HG02678 (cell line): ENCODE measurements around the gene GLCCI1.

ENCODE experiments used
- ATAC-seq: cut with Tn5 transposase; IDR thresholded peaks from one replicate; pipeline ENCODE4 v1.9.1; 2021; ENCODE audit warnings: mild to moderate bottlenecking, moderate library complexity; ENCODE audit not compliant: unreplicated experiment

The GLCCI1 gene

DNA sequence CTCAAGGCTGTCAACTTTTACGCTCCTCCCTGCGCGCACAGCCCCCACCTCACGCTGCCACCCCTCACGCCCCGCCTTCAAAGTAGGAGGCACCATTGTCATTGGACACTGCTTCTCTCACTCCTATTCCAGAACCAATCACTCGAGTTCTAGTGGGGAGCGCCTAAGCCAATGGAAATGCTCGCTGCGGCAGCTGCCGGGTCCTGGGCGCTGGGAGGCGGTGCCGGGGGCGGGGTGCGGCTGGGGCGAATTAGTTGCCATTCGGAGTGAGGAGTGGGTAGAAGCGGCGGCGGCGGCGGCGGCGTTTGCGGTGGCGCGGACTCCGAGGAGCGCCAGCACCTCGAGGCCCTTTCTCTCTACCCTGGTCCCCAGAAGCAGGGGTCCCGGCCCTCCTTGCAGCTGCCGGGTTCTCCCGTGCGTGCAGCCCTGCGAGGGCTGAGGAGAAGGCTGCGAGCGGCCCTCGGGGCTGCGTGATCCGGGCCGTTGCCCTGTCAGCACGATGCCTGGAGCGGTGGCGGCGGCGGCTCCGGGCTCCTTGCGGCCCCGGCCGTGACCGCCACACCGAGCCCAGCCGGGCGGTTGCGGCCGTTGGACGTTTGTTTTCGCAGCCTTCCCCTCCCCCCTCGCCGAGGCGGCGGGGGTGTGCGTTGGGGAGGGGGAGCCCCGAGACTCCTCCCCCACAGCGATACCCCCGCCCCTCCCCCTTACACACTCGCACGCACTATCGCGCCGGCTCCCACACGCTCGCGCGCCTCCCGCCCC, at the start of gene GLCCI1:
Gene GLCCI1 (plus strand): TSS at position 253 of the 762 bp plus-strand sequence. CDS start 555 bp downstream, outside the sequence.
- ATAC-seq = peak; percentile 82

DNA sequence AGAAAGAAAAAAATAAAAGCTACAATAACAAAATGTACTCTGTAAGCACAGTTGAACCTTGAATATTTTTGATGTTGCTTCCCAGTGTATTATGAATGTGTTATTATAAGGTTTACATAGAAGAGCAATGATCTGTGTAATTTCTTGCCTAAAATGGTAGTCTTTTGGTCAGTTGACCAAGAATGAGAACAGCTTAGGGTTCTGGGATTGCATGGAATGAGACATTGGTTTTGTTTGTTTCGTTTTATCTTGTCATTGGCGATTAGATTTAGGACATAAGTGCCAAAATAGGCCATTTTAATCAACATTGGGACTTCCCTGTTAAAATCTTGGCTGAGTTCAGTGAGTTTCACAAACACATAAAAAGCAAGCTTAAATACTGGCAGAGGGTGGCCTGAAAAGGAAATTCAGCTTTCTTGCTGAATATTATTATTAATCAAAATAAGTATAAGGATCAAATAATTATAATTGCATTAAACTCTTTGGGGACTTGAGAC, 49.1 kb upstream of the GLCCI1 start:
- no peak for ATAC-seq

DNA sequence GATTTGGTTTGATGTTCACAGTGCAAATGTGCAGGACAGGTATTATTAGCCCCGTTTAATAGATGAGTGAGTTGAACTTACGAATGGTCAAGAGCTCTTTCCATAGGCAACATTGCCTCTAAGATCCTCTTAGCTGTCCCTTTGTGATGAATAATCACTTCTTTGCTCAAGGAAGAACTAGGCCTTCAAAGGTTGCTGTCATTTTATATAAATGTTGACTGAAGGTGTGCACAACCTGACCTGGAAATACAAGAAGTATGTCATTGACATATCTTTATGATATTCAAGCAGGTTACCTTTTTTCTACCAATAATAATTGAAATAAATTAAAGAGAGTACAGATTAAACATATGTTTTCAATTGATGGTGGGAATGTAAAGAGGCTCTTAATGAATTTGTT, 48.5 kb upstream of the GLCCI1 start:
- no peak for ATAC-seq

DNA sequence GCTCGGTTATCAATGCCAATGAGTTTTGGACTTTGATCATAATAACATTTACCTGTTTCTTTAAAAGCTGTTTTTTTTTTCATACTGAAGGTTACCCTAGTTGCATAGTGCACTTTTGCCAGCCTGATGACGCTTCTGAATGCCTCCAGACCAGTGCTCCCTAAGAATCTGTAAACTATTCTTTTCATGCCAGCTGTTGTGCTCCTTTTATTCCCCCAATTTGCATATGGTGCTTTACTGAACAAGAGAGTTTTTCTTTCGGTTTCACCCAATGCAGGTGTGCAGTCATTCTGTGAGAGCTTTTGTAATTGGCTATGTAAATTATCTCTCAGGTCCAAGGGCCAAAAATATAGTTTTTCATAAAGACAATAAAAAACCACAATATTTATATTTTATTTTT, 48.1 kb upstream of the GLCCI1 start:
- ATAC-seq = peak; percentile 91

DNA sequence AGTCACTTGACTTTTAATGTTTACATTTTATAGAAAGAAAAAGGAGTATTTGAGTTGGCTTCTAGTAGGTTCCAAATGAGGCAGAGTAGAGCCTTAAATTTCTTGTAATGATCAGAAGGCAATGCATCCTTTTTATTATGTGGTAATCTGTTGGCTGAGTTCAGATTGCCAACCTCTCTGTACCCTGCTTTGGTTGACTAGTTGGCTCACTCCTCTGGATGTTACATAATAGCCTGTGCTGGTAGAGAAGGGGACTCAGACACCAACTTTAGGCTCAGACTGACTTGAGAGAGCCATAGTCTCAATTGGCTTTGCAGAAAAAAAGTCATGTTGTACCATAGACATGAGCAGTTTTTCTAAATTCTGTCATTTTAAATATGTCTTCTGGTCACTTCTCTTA, 46.8 kb upstream of the GLCCI1 start:
- no peak for ATAC-seq

DNA sequence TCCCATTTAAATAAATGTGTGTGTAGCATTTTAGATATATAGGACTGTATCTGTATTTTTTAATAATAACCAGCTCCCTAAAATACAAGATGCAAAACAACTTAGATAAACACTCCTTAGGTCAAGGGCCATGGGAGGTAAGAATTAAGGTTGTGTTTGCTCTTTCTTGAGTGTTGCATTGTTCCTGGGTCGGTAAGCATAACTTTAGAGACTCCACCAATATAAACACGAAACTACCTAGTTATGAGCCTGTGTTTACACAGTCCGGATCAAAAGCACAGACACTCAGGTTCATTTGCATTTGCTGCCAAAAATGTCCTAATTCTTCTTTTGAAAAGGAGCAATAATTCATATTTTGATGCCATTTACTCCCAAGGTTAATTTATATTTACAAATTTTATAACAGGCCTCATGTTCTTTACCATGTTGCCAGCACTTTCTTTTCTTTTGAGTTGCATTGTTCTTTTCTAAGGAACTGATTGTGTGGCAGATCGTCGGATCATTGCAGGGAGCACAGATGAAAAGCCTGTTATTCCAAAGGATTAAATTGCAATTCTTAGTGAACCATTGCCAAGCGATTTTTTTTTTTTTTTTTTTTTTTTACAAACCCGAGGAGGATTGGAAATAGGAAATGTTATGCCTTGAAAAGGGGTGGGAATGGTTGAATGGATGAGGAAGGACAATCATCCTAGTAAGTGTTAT, 45.8 kb upstream of the GLCCI1 start:
- ATAC-seq = no peak

DNA sequence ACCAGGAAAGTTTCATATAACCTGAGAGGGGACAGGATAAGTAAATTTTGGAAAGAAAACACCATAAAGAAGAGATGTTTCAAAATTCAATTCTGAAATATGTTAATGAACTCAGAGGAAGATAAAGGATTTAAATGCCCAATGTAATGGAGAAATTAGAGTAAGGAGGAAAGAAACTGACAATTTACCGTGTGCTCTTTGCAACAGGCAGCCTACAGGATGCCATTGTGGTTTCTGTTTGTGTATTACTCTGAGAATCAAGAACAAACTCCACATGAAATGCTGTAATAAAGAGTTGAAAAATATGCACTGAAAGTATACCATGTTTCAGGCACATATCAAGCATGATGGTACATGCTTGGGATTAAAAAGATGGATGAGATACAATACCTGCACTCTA, 44.8 kb upstream of the GLCCI1 start:
- no peak for ATAC-seq

DNA sequence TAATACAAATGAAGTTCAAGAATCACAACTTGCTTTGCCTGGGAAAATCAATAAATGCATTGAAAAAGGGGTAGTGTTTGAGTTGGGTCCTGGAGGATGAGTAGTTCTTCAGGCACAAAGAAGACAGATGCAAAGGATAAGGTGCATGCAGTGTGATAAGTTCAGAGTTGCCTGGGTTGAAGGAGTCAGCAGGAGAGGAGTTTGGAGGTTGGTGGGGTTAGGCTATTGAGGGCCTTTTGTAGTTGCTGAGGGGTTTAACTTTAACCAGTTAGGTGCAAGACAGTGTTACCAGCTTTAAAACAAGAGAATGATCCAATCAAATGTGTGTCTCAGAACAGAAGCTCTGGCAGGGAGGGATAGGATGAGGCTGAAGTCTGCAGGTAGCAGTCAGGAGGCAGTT, 44.3 kb upstream of the GLCCI1 start:
- ATAC-seq = no peak

DNA sequence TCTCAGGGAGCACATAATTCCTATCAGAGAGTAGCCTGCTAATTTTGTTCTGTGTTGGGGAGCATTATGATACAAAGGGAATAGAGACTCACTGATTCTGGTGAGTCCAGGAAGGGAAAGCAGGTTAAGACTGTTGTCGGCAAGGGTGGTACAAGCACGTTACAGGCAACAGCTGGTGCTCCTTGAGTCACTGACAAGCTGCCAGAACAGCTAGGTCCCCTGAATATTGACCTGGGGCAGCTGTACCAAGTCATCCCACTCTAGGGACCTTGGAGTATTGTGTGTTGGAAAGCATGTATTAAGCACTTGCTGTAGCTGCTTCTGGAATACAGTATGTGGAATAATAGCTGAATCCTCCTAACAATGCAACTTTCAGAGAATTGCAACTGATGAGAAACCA, 37.0 kb upstream of the GLCCI1 start:
- ATAC-seq = no peak

DNA sequence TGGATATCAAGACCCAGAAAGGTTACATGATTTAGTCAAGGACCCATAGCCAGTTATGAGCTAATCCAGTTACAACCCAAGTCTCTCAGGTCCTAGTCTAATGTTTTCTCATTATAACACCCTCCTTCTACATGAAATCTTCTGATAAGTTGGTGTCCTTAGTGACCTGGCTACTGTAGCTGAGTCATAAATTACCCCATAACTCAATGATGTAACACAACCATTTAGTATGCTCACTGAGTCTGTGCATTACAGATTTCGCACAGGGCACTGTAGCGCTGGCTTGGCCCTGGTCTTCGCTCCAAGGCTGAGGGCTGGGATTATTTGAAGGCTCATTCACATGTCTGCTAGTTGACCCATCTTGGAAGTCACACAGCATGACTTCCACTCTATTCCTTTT, 36.0 kb upstream of the GLCCI1 start:
- no peak for ATAC-seq

DNA sequence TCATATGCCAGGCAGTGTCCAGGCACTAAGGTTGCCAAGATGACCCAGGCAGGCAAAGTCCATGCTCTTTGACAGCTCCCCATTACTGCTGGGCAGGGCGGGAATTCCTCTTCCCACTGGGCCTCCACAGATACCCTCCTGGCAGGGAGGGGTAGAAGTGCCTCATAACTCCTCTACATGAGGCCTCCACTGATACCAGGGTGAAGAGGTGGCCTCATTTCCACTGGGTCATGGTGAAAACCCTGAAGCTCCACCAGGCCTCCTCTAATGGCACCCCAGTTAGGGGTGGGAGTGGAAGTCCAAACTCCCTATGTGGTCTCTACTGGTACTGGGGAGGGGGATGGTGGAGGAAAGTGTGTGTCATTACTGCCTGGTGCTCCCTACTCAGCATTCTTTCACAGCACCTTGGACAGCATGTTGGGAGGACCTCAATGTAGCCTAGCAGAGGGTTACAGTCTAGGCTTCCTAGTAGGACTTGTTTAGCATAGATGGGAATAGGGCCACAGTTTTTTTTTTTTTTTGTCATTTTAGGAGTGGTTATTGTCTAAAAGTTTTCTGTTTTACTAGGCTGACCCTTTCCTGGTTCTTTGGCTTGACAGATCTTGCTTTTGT, 34.6 kb upstream of the GLCCI1 start:
- no peak for ATAC-seq

DNA sequence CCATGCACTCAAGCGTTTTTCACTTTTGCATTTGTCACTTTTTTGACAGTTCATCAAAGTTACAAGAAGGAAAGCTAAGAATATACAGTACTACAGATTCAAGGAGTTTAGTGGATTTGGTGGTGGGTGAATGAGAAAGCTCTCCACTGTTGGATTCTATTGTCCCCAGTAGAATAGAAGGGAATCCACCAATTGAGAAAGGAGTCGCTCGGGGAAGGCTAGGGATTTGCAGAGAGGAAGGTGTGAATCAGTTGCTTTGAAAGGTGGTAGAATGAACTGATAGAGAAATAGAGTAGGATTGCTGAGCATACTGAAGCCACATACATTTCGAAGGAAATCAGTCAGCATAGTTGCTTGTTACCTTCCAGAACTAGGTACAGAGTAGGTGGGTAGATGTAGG, 33.7 kb upstream of the GLCCI1 start:
- ATAC-seq = no peak

DNA sequence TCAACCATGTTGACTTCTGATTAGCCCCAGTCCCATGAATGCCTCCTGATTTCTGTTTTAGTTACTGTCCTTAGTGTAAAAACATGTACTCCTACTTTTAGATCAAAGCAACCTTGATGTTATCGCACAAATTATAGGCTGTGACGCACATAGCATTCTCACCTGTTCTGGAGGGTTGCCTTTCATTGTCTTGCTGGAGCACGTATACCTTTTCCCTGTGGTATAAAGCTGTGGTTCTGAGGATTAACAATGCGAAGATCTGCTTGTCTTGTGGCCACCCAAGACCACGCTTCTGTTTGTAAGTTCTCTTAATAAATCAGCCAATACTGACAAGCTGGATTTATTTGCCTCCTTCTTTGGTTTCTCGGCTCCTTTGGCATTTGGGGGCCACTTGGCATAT, 30.1 kb upstream of the GLCCI1 start:
- ATAC-seq = no peak

DNA sequence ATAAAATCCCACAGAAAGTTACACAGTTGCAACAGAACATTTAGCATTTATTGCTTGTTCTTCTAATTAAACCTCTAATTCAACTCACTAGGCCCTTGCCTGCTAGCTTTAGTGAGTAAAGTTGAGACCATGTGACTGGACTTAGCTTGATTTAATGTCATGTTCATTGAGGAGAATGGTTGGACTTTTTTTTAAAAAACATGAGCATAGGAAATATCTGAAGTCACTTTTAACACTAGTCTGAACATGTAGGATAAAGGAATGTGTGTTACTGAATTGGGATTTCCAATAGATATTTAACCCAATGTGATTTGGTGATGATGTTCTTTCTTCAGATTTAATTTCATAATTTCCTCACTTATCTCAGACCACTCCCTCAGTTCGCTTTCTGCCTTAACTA, 24.6 kb upstream of the GLCCI1 start:
- no peak for ATAC-seq

DNA sequence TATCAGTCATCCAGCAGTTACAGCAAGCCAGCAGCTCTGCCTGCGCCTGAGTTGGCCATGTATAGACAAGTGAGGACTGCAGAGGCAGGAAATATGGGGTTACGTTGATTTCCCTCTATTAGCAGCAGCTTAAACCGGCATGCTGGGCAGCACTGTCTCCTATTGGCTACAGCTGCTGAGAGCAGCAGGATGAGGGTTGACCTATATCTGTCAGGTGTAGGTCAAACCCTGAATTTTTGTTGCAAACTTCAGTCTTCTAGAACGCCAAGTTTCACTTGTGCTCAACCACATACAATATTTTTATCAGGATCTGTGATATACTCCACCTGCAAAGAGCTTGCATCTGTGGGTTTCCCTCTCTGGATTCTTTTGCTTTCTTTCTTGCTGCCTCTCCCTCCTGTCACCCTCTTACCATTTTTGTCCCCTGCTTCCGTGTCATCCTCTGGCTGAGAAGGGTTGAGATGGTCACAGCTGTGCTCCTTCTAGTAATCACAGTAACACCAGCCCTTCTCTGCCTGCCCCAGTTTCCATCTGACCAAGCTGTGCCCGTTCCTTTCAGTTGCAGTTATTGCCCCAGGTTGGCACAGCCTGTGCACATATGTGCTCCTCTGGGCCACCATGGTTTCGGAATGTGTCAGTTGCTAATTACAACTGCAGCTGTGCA, 23.8 kb upstream of the GLCCI1 start:
- ATAC-seq = peak; percentile 90

DNA sequence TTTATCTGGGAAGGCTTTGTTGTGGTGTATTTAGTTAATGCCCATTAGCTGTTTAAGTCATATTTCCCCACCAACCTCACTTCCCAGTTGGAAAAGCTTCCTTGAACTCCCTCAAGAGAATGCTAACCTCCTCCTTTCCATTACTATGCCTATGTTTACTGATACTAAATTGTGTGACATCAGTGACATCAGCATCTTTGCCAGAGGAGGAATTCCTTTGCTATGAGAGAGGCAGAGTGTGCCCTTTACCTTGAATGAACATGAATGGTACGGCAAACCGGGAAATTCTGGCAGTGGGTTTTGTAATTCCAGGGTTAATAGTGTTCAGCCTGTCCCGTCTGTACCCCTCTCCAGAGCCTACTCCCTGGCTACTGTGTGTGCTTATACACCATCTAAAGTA, 22.1 kb upstream of the GLCCI1 start:
- no peak for ATAC-seq

DNA sequence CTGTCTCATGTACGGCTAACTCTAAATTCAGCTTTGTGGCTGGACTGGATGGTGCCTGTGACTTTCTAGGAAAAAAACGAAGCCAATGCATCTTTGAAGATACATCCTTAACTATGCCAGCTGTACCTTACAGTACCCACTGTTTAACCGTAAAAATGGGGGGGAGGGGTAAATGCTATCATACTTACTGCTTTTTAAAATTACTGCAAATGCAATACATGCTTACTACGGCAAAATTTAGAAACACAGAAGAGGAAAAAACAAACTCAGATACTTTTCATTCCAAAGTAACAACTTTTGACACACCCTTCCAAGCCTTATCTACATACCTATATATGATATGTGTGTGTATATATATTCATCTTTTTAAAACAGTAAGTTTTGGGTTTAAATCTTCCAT, 20.4 kb upstream of the GLCCI1 start:
- ATAC-seq = no peak

DNA sequence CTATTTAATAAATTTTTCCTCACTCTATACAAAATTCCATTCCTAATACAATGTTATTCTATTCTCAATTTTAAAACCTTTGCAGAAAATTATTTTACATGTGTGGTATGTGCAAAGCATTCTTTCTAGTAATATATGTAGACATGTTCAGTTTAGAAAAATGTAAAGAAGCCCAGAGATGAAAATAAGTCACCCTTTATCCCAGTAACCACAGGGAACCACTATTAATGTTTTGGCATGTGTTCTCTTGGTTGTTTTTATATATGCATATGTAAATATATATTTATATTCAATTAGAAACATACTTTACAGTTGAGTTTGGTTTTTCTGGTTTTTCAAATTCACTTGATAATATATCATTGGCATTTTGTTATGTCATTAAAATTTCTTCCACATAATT, 14.8 kb upstream of the GLCCI1 start:
- no peak for ATAC-seq

DNA sequence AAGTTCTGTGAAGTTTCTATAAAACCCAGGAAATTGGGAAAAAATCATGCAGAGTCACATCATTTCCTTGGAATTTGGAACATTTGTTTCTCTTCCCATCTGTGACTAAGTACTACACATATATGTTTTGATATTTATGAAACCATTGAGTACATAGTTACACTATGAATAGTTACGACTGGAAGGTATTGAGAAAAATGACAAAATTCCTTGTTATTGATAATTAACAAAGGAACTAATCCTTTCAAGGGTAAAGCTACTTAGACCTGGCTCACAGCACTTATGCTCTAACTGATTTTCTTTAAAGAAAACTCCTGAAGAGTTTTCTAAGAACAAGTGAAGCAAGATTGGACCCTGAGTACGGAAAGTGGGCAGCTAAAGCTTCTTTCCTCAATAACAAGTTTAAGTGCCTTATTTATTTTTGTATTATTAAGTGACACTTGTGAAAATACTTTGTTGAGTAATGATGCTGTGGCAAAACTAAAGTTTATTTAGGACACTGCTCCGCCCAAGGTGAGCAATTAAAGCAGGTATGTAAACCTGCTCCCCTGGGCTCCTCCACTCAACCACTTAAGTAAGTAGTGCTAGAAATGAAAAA, 12.0 kb upstream of the GLCCI1 start:
- no peak for ATAC-seq

DNA sequence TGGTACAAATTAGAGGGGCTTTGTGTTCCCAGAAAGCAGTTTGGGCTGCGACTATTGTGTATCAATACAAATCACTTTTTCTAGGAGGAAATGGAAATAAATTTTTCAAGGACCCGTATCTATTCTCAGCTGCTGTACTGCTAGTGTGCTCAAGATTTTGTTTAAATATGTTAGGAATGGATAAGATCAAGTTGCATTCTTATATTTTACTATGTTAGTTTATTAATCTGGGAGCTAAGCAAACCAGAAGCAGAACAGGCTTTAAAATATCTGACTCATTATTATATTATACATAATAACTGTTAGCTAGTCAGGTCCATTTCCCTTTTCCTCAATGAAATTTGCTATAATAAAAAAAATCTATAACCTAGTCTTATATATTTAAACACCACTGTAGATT, 11.1 kb upstream of the GLCCI1 start:
- no peak for ATAC-seq
